Natural killer cell (primary cell): Measurements from ENCODE around the gene ADRM1. TPM values are rescaled to one million over a fixed set of nuclear protein-coding genes. Genes with fewer than 3 reads are reported as not detected.

Experiments used
- ATAC-seq, 3 donors: fragments of 150-1000 bp in 2 of 3; fragments of 200-7000 bp in 1 of 3; cut with Tn5 transposase; 1 replicate in 1 of 3; 2 replicates in 2 of 3; pipeline ENCODE4 v1.10.0; 2021; ENCODE audit warnings: mild to moderate bottlenecking in 2 of 3, moderate library complexity in 2 of 3
- DNase-seq, 2 donors: peaks; one replicate each; pipeline versions ENCODE4 v3.0.0 to v3.0.0-alpha.2; 2013 to 2021; ENCODE audit warnings: mixed read lengths in 1 of 2
- H3K27ac ChIP-seq: one replicate; pipeline ENCODE4 v1.5.1; 2013; ENCODE audit warnings: mild to moderate bottlenecking, low read length
- H3K27me3 ChIP-seq: one replicate; pipeline ENCODE4 v1.6.1; 2013; ENCODE audit warnings: low read length; ENCODE audit not compliant: control insufficient read depth, insufficient read depth
- H3K36me3 ChIP-seq: one replicate; pipeline ENCODE4 v1.6.1; 2013; ENCODE audit warnings: low read length; ENCODE audit not compliant: control insufficient read depth, insufficient read depth
- H3K4me1 ChIP-seq: one replicate; pipeline ENCODE4 v1.6.1; 2013; ENCODE audit warnings: low read length; ENCODE audit not compliant: control insufficient read depth, insufficient read depth
- H3K4me3 ChIP-seq: one replicate; pipeline ENCODE4 v1.5.1; 2013; ENCODE audit warnings: low read length
- H3K9me3 ChIP-seq: one replicate; pipeline ENCODE4 v1.6.1; 2013; ENCODE audit warnings: low read length; ENCODE audit not compliant: control insufficient read depth, insufficient read depth
- H3K27ac Mint-ChIP-seq, 2 donors: one replicate each; pipeline ENCODE4 v1.8.0; 2022; ENCODE audit warnings: mild to moderate bottlenecking in 2 of 2, mixed read lengths in 2 of 2, moderate library complexity in 1 of 2
- H3K27me3 Mint-ChIP-seq, 2 donors: one replicate each; pipeline ENCODE4 v1.8.0; 2022; ENCODE audit warnings: low read depth in 2 of 2, mixed read lengths in 2 of 2
- H3K36me3 Mint-ChIP-seq: one replicate; pipeline ENCODE4 v1.8.0; 2022; ENCODE audit warnings: mixed read lengths
- H3K4me1 Mint-ChIP-seq, 2 donors: one replicate each; pipeline ENCODE4 v1.8.0; 2022; ENCODE audit warnings: mixed read lengths in 2 of 2
- H3K4me3 Mint-ChIP-seq: one replicate; pipeline ENCODE4 v1.8.0; 2022; ENCODE audit warnings: mild to moderate bottlenecking, moderate library complexity, mixed read lengths
- H3K9me3 Mint-ChIP-seq, 2 donors: one replicate each; pipeline ENCODE4 v1.8.0; 2022; ENCODE audit warnings: mixed read lengths in 2 of 2
- WGBS: methylation state at CpG from one replicate; pipeline ENCODE4 v1.1.7; 2013; ENCODE audit warnings: missing lambda C conversion rate; ENCODE audit not compliant: insufficient coverage; 5-methylcytosine and 5-hydroxymethylcytosine counted together
- intact Hi-C: fragments of 100-400 bp; cut with micrococcal nuclease; formaldehyde crosslinking; loops from one replicate; pipeline ENCODE4 v1.14.2; 2022
- total RNA-seq, 4 donors: library from RNA; stranded (reverse); fragments of 120-200 nt in 1 of 4; gene quantifications; one replicate each; pipeline versions ENCODE4 v1.2.3 to v1.2.4, GENCODE V29; 2013 to 2022
- TF ChIP-seq, protein P1 (sequence below): fragments of 200-600 bp; IDR thresholded peaks from one replicate; pipeline ENCODE4 v1.8.0; 2022; ENCODE audit warnings: antibody characterized with exemption

ADRM1 gene
- total RNA-seq, 3 donors from 2014 or later (not counting 1 experiment from before 2014, with no cell fraction given): 81.4 to 88.4 (median 84.6) TPM

DNA sequence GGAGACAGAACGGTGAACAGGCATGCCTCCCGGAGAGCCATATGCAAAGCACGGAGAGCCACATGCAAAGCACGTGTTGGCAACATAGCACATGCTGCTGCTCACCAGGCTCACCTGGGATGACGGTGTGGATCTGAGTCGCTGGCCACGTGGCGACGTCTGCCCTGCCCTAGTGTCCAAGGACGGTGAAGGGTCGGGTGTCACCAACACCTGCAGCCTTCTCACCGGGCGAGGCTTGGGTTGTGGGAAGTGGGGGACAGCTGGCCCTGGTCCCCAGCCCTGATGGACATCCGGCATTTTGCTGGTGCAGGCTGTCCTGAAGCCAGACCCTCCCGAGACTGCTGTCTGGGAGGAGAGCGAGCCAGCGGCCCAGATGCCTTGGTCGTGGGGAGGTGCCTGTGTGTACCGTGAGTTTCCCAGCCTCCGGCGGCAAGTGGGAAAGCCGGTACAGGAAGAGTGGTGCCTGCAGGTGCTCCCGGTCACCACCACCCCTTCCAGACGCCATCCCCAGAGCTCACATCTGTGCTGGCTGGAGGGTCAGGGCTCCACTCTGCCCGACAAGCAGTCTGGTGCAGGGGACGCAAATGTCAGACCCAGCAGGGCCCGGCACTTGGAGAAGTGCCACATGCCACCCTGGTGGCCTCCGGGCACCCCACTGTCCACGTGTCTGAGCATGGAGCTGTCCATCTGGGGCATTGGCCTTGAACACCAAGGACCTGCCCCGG is 5.9 kb upstream of the ADRM1 start:
- Mint-ChIP-seq H3K27me3 (no peaks in the 10 kb centered on the region), H3K27ac (no peak overlapping the region), H3K36me3 (no peaks in the 10 kb centered on the region), H3K4me3 (no peak overlapping the region), H3K9me3 (no peaks in the 10 kb centered on the region), H3K4me1 (peaks cover 24 to 30% of the 10 kb centered on the region in 2 donors)
- WGBS: 93% methylated on average over 30 of the region's 30 CpGs
- Histone ChIP-seq H3K27ac (no peak overlapping the region), H3K4me3 (no peak overlapping the region), H3K4me1 (peaks cover 26% of the 10 kb centered on the region), H3K27me3 (no peaks in the 10 kb centered on the region), H3K9me3 (no peaks in the 10 kb centered on the region), H3K36me3 (peaks cover 32% of the 10 kb centered on the region)
- TF ChIP-seq, protein P1, sequence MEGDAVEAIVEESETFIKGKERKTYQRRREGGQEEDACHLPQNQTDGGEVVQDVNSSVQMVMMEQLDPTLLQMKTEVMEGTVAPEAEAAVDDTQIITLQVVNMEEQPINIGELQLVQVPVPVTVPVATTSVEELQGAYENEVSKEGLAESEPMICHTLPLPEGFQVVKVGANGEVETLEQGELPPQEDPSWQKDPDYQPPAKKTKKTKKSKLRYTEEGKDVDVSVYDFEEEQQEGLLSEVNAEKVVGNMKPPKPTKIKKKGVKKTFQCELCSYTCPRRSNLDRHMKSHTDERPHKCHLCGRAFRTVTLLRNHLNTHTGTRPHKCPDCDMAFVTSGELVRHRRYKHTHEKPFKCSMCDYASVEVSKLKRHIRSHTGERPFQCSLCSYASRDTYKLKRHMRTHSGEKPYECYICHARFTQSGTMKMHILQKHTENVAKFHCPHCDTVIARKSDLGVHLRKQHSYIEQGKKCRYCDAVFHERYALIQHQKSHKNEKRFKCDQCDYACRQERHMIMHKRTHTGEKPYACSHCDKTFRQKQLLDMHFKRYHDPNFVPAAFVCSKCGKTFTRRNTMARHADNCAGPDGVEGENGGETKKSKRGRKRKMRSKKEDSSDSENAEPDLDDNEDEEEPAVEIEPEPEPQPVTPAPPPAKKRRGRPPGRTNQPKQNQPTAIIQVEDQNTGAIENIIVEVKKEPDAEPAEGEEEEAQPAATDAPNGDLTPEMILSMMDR: no peak
- intact Hi-C loops: no loop called here
- ATAC-seq: no peak
- no peak for DNase-seq

DNA sequence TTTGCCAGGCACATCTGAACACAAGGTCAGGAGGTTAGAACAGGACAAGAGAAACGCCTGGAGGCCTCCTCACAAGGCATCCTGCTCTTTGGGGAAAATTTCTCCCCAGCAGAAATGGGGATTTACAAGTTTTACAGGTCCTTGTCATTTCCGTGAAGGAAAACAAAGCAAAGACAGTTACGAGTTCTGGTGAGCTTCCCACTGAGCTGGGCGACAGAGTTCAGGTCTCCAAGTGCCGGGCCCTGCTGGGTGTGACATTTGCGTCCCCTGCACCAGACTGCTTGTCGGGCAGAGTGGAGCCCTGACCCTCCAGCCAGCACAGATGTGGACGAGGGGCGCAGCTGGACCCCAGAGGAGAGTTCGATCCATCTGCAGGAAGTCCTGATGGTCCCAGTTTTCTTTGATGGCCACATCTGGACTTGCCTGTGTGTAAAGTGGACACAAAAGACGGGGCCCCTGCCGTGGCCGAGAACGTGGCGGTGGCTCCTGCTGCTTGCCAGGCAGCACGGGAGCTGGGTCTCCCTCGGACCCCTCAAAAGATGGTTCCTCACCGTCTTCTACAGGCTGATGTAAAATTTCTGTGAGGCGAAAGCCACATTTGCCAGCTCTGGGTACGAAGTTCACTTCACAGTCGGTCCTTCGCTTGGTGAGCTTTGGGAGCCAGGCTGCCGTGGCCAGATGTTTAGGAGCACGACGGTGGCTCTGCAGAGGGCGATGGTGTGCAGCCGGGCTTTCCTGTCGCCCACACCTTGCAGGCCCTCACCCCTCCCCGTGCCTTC is 5.2 kb upstream of the ADRM1 start:
- intact Hi-C loops: no loop called here
- WGBS: 96% methylated on average over 29 of the region's 29 CpGs

DNA sequence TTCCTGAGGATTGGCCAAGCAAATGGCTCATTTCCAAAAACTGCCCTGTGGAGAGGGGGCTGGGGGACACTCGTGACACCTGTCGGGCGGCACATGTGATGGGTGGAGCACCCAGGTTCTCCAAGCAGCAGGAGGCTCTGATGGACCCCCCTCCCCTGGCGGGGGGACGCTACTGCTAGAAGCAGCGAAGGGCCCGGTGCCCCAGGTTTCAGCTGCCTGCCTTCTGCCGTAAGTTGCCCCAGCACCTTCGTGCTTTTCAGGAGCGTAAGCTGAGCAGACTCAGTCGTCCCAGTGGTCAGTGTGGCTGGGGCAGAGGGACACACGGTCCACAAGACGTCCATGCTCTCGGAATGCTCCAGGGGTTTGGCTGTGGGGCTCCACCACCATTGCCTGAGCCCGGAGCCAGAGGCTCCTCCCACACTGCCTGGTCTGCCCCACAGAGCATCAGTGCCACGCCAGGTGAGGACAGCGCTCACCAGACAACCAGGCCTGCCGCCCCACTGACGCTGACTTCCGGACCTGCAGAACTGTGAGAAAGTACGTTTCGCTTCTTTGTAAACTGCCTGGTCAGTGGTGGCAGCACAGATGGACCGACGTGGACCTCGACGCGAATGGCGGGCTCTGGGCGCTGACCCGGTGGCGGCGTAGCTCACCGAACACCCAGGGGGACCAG is 4.1 kb upstream of the ADRM1 start:
- H3K9me3 Mint-ChIP-seq: no peaks in the 10 kb centered on the region
- H3K9me3 ChIP-seq: no peaks in the 10 kb centered on the region
- peaks cover 26% of the 10 kb centered on the region for H3K36me3 ChIP-seq
- H3K4me1 ChIP-seq: peaks cover 14% of the 10 kb centered on the region
- H3K27me3 Mint-ChIP-seq: no peaks in the 10 kb centered on the region
- TF ChIP-seq, protein P1: no peak
- no peak overlapping the region for H3K4me3 Mint-ChIP-seq
- WGBS: 97% methylated on average over 33 of the region's 33 CpGs
- DNase-seq: no peak
- H3K4me3 ChIP-seq: no peak overlapping the region
- H3K27me3 ChIP-seq: no peaks in the 10 kb centered on the region
- intact Hi-C loops: no loop called here
- no peak overlapping the region for H3K27ac ChIP-seq
- no peaks in the 10 kb centered on the region for H3K36me3 Mint-ChIP-seq
- no peak for ATAC-seq
- peaks cover 16 to 28% of the 10 kb centered on the region in 2 donors for H3K4me1 Mint-ChIP-seq
- no peak overlapping the region for H3K27ac Mint-ChIP-seq

More for the DNA sequence above, 5.2 kb upstream of the ADRM1 start:
- Mint-ChIP-seq H3K4me1 (peaks cover 20 to 30% of the 10 kb centered on the region in 2 donors), H3K4me3 (no peak overlapping the region), H3K27ac (no peak overlapping the region), H3K36me3 (no peaks in the 10 kb centered on the region), H3K9me3 (no peaks in the 10 kb centered on the region), H3K27me3 (no peaks in the 10 kb centered on the region)
- TF ChIP-seq, protein P1: no peak
- H3K27me3 ChIP-seq: no peaks in the 10 kb centered on the region
- peaks cover 20% of the 10 kb centered on the region for H3K4me1 ChIP-seq
- H3K27ac ChIP-seq: no peak overlapping the region
- H3K4me3 ChIP-seq: no peak overlapping the region
- no peak for ATAC-seq
- peaks cover 30% of the 10 kb centered on the region for H3K36me3 ChIP-seq
- no peak for DNase-seq
- H3K9me3 ChIP-seq: no peaks in the 10 kb centered on the region
